Erythroblast (primary cell): Measurements from ENCODE around the gene SLC26A8.
"Not testable (repeated sequence)": the region's sequence is repeated elsewhere in the genome, so short reads cannot be mapped to it uniquely, and the experiment has no call there.

Experiments
- GATA1 ChIP-seq: IDR thresholded peaks from 2 replicates; pipeline ENCODE4 v1.6.1; 2011; ENCODE audit warnings: low read depth, mild to moderate bottlenecking, control low read depth, low read length, moderate library complexity
- POLR2A ChIP-seq: IDR thresholded peaks from 2 replicates; pipeline ENCODE4 v1.6.1; 2011; ENCODE audit warnings: mild to moderate bottlenecking, low read length

- not testable (repeated sequence) for TF ChIP-seq POLR2A, GATA1
These were observed 83.3 kb downstream of the SLC26A8 start for GRCh38 chr6:35941170-35941569.
